WERI-Rb-1 (cell line): ENCODE data around the gene APP.

Source experiments
- DNase-seq: peaks from one replicate; pipeline ENCODE4 v3.0.0-alpha.2; 2020
- H3K27ac ChIP-seq: fragments of 250-450 bp; sonication (Bioruptor Pico); 2 replicates; pipeline ENCODE4 v1.5.1; 2020; ENCODE audit warnings: mild to moderate bottlenecking, moderate library complexity
- H3K27me3 ChIP-seq: fragments of 250-450 bp; sonication (Bioruptor Pico); 2 replicates; pipeline ENCODE4 v1.5.1; 2021; ENCODE audit warnings: mild to moderate bottlenecking, low read depth, moderate library complexity; ENCODE audit not compliant: insufficient read depth, severe bottlenecking
- H3K36me3 ChIP-seq: fragments of 250-450 bp; sonication (Bioruptor Pico); 2 replicates; pipeline ENCODE4 v1.5.1; 2020; ENCODE audit warnings: mild to moderate bottlenecking, moderate library complexity
- H3K4me3 ChIP-seq: 2 replicates; pipeline ENCODE4 v1.5.1; 2011; ENCODE audit warnings: low read depth, mild to moderate bottlenecking, control low read depth, low read length
- H3K9me3 ChIP-seq: fragments of 250-450 bp; sonication (Bioruptor Pico); 2 replicates; pipeline ENCODE4 v1.5.1; 2021; ENCODE audit warnings: mild to moderate bottlenecking, moderate library complexity; ENCODE audit not compliant: severe bottlenecking
- TF ChIP-seq, protein P1 (sequence below): IDR thresholded peaks from 2 replicates; pipeline ENCODE4 v1.5.1; 2011; ENCODE audit warnings: low read depth, mild to moderate bottlenecking, control low read depth, inconsistent platforms, low read length

The APP gene

DNA sequence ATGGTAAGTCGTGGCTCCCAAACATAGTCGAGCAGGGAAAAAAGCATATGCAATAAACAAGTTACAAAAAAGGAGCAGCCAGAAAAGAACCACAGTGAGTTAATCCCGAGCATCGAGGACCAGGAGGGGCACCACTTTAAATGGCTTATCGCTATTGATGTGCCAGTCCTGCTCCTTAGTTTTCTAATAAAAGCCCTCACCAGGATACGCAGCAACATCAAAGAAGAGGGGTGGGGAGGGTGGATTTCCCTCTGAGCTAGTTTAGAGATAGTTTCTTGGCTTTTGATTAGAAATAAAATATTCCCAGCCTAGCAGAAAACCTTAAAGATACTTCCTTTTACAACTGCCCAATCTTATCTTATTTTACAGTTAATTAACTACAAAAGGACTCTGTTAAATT, 265.4 kb downstream of the APP start:
- DNase-seq = no peak
- peaks cover 75% of the 10 kb centered on the region for H3K36me3 ChIP-seq
- H3K9me3 ChIP-seq = no peaks in the 10 kb centered on the region
- TF ChIP-seq, protein P1, sequence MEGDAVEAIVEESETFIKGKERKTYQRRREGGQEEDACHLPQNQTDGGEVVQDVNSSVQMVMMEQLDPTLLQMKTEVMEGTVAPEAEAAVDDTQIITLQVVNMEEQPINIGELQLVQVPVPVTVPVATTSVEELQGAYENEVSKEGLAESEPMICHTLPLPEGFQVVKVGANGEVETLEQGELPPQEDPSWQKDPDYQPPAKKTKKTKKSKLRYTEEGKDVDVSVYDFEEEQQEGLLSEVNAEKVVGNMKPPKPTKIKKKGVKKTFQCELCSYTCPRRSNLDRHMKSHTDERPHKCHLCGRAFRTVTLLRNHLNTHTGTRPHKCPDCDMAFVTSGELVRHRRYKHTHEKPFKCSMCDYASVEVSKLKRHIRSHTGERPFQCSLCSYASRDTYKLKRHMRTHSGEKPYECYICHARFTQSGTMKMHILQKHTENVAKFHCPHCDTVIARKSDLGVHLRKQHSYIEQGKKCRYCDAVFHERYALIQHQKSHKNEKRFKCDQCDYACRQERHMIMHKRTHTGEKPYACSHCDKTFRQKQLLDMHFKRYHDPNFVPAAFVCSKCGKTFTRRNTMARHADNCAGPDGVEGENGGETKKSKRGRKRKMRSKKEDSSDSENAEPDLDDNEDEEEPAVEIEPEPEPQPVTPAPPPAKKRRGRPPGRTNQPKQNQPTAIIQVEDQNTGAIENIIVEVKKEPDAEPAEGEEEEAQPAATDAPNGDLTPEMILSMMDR = no peak
- no peaks in the 10 kb centered on the region for H3K27me3 ChIP-seq
- no peak overlapping the region for H3K4me3 ChIP-seq
- H3K27ac ChIP-seq = no peak overlapping the region

DNA sequence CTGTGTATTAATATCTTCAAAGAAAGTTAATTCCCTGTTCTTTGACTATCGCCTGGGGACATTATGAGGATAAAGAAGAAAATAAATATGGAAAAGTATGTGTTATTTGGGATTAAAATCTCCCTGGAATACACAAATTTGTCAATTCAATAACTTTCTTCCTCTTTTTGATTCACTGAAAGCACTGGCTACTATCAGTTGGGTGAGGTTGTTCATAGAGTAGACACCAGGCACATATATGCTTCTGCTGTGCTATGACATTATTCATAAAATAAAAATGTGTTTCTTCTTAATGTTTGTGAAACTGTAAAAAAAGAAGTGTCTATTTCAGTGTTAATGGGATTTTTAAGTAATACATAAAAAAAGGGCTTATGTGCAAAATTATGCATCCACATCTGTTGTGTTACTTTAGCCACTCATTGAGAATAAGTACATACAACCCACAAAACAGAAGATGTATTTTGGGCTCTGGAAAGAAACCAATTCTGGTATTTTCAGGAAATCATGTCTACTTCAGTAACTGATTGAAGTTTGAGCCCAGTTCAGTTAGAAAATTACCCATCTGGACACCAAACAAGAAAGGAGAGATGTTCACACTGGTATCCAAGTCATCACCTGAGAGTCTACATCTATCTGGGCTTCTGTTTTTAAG, 266.4 kb downstream of the APP start:
- H3K27ac ChIP-seq = no peak overlapping the region
- no peaks in the 10 kb centered on the region for H3K27me3 ChIP-seq
- no peak for DNase-seq
- H3K9me3 ChIP-seq = no peaks in the 10 kb centered on the region
- TF ChIP-seq, protein P1 = no peak
- H3K36me3 ChIP-seq = peaks cover 72% of the 10 kb centered on the region
- H3K4me3 ChIP-seq = no peak overlapping the region

DNA sequence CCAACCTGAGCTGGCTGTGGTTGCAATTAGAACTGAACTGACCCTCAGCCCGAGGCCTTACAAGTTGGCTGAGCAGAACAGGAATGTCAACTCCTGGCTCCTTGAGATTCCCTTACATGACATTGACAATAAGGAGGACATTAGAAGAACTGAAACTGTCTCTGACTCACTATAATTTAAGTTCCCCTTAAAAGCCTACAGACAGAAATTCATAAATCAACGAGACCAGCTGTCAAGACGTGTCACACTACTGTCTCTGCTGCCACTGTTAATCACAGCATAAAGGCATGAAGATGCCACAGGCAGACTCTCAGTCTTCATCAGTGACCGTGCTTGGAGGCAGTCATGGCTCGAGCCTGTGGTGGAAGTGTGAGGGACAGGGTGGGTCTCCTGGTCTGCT, 267.0 kb downstream of the APP start:
- Histone ChIP-seq H3K36me3 (peaks cover 75% of the 10 kb centered on the region), H3K9me3 (no peaks in the 10 kb centered on the region), H3K4me3 (no peak overlapping the region), H3K27me3 (no peaks in the 10 kb centered on the region), H3K27ac (no peak overlapping the region)
- TF ChIP-seq, protein P1 = no peak
- DNase-seq = no peak

DNA sequence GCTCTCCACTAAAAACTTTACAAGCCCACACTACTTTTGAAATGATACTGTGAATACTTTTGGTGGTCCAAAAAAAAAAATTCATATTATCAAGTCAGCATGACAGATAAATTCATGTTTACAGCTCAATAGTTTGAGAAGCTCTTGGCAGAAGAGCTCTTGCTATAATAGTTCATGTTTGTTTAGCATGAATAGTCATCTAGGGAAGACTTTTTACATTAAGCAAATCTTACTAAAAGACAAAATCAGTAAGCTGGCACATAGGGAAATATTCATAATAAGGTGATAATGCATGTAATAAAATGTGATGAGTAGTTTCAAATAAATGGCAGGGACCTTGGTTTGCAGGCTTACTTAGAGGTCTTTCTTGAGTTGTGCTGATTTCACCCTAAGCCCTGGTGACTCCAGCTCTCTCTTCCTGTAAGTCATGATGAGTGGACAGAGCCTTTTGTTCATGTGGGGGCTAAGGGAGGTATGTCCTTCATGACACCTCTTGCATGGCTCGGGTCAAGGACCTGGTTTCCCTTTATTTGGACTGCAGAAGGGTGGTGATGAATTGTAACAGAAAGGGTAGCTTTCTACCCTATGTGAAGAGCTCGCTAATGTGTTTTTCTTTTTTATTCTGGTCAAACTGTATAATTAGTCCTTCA, 269.1 kb downstream of the APP start:
- no peak for DNase-seq
- no peak overlapping the region for H3K27ac ChIP-seq
- H3K9me3 ChIP-seq = no peaks in the 10 kb centered on the region
- H3K27me3 ChIP-seq = no peaks in the 10 kb centered on the region
- peaks cover 66% of the 10 kb centered on the region for H3K36me3 ChIP-seq
- H3K4me3 ChIP-seq = no peak overlapping the region
- TF ChIP-seq, protein P1 = no peak

DNA sequence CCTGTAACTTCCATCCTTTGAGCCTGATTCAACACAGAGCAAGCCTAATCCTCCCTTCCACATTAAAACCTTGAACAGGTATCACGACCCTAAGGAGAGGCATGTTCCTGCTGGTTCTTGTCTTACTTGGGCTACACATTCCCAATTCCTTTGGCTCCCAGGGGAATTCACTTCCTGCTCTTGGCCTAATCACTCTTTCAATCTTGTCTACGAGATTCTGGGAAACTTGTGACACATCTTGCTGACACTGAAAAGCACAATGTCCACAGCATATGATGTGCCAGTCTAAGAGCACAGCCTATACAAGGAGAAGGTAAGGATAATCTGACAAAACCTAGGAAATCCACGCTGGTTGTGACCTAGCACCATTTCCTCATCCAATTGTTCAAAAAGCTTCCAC, 271.9 kb downstream of the APP start:
- no peaks in the 10 kb centered on the region for H3K27me3 ChIP-seq
- peaks cover 64% of the 10 kb centered on the region for H3K36me3 ChIP-seq
- H3K4me3 ChIP-seq = no peak overlapping the region
- H3K27ac ChIP-seq = no peak overlapping the region
- no peaks in the 10 kb centered on the region for H3K9me3 ChIP-seq
- TF ChIP-seq, protein P1 = no peak
- DNase-seq = no peak
